H9 (cell line): Measurements from ENCODE around the gene NUP210. TPM values are rescaled to one million over a fixed set of nuclear protein-coding genes. Genes with fewer than 3 reads are reported as not detected.

ENCODE experiments used
- DNase-seq: peaks from one replicate; pipeline ENCODE4 v3.0.0-alpha.2; 2017
- H2AFZ ChIP-seq: one replicate; pipeline ENCODE4 v1.6.1; 2013; ENCODE audit warnings: mild to moderate bottlenecking, low read length, control low read depth, moderate library complexity
- H2AK5ac ChIP-seq: 2 replicates; pipeline ENCODE4 v1.6.1; 2013; ENCODE audit warnings: low read length, control low read depth, mixed read lengths; ENCODE audit not compliant: insufficient read length
- H2BK120ac ChIP-seq: one replicate; pipeline ENCODE4 v1.6.1; 2013; ENCODE audit warnings: low read depth, mild to moderate bottlenecking, low read length, control low read depth, inconsistent platforms; ENCODE audit not compliant: poor library complexity, severe bottlenecking
- H2BK12ac ChIP-seq: 2 replicates; pipeline ENCODE4 v1.6.1; 2013; ENCODE audit warnings: low read length, control low read depth, mixed read lengths, low read depth; ENCODE audit not compliant: insufficient read length
- H2BK15ac ChIP-seq: 2 replicates; pipeline ENCODE4 v1.6.1; 2013; ENCODE audit warnings: low read depth, low read length, control low read depth
- H2BK20ac ChIP-seq: one replicate; pipeline ENCODE4 v1.6.1; 2013; ENCODE audit warnings: low read depth, mild to moderate bottlenecking, low read length, control low read depth, inconsistent platforms; ENCODE audit not compliant: poor library complexity, severe bottlenecking
- H2BK5ac ChIP-seq: 2 replicates; pipeline ENCODE4 v1.6.1; 2013; ENCODE audit warnings: low read length, control low read depth, mixed read lengths; ENCODE audit not compliant: insufficient read length
- H3K14ac ChIP-seq: 2 replicates; pipeline ENCODE4 v1.6.1; 2013; ENCODE audit warnings: low read length, control low read depth; ENCODE audit not compliant: insufficient read depth
- H3K18ac ChIP-seq: 2 replicates; pipeline ENCODE4 v1.6.1; 2013; ENCODE audit warnings: low read depth, mild to moderate bottlenecking, mixed read lengths, low read length, control low read depth; ENCODE audit not compliant: insufficient read length
- H3K23ac ChIP-seq: 2 replicates; pipeline ENCODE4 v1.6.1; 2013; ENCODE audit warnings: low read length, control low read depth, mixed read lengths, low read depth; ENCODE audit not compliant: insufficient read length
- H3K23me2 ChIP-seq: 2 replicates; pipeline ENCODE4 v1.6.1; 2013; ENCODE audit warnings: low read depth, mild to moderate bottlenecking, mixed read lengths, low read length, control low read depth; ENCODE audit not compliant: insufficient read length, poor library complexity, severe bottlenecking
- H3K27ac ChIP-seq: 2 replicates; pipeline ENCODE4 v1.5.1; 2013; ENCODE audit warnings: low read length, control low read depth, mixed read lengths, low read depth; ENCODE audit not compliant: insufficient read length
- H3K27me3 ChIP-seq: 2 replicates; pipeline ENCODE4 v1.6.1; 2013; ENCODE audit warnings: low read length, control low read depth, inconsistent platforms; ENCODE audit not compliant: insufficient read depth
- H3K4ac ChIP-seq: 2 replicates; pipeline ENCODE4 v1.6.1; 2013; ENCODE audit warnings: low read depth, mild to moderate bottlenecking, control low read depth, inconsistent platforms, low read length, moderate library complexity
- H3K4me1 ChIP-seq: 2 replicates; pipeline ENCODE4 v1.6.1; 2013; ENCODE audit warnings: low read length, control low read depth, inconsistent platforms; ENCODE audit not compliant: insufficient read depth
- H3K4me2 ChIP-seq: 2 replicates; pipeline ENCODE4 v1.6.1; 2013; ENCODE audit warnings: low read length, control low read depth, mixed read lengths; ENCODE audit not compliant: insufficient read length, insufficient read depth
- H3K56ac ChIP-seq: 2 replicates; pipeline ENCODE4 v1.6.1; 2013; ENCODE audit warnings: low read depth, mild to moderate bottlenecking, mixed read lengths, low read length, control low read depth; ENCODE audit not compliant: insufficient read length
- H3K79me1 ChIP-seq: 2 replicates; pipeline ENCODE4 v1.6.1; 2013; ENCODE audit warnings: low read depth, mild to moderate bottlenecking, moderate library complexity, low read length, control low read depth, inconsistent platforms; ENCODE audit not compliant: insufficient read depth, poor library complexity, severe bottlenecking
- H3K79me2 ChIP-seq: 2 replicates; pipeline ENCODE4 v1.6.1; 2013; ENCODE audit warnings: low read length, control low read depth, inconsistent platforms; ENCODE audit not compliant: insufficient read depth
- H3K9ac ChIP-seq: 2 replicates; pipeline ENCODE4 v1.6.1; 2013; ENCODE audit warnings: low read length, control low read depth, mixed read lengths; ENCODE audit not compliant: insufficient read length; ENCODE audit errors: extremely low read depth
- H3K9me3 ChIP-seq: one replicate; pipeline ENCODE4 v1.6.1; 2013; ENCODE audit warnings: low read depth, low read length, inconsistent platforms; ENCODE audit not compliant: control insufficient read depth
- H3T11ph ChIP-seq: one replicate; pipeline ENCODE4 v1.6.1; 2013; ENCODE audit warnings: mild to moderate bottlenecking, low read length, control low read depth, inconsistent platforms
- H4K20me1 ChIP-seq: one replicate; pipeline ENCODE4 v1.6.1; 2013; ENCODE audit not compliant: control insufficient read depth, insufficient read length, insufficient read depth
- H4K5ac ChIP-seq: 2 replicates; pipeline ENCODE4 v1.6.1; 2013; ENCODE audit warnings: low read depth, mild to moderate bottlenecking, mixed read lengths, low read length, control low read depth; ENCODE audit not compliant: insufficient read length
- H4K8ac ChIP-seq: replicated peaks from 2 replicates; pipeline ENCODE4 v1.6.1; 2013; ENCODE audit warnings: low read length, control low read depth, mixed read lengths, low read depth; ENCODE audit not compliant: insufficient read length
- H4K91ac ChIP-seq: 2 replicates; pipeline ENCODE4 v1.6.1; 2013; ENCODE audit warnings: low read depth, mild to moderate bottlenecking, moderate library complexity, mixed read lengths, low read length, control low read depth; ENCODE audit not compliant: insufficient read length
- H3K27ac Mint-ChIP-seq, 3 experiments: 2 replicates in 2 of 3; 3 replicates in 1 of 3; pipeline ENCODE4 v1.8.0; 2020 to 2021; ENCODE audit warnings: mixed read lengths in 3 of 3, mild to moderate bottlenecking in 1 of 3, moderate library complexity in 1 of 3
- H3K27me3 Mint-ChIP-seq: 2 replicates; pipeline ENCODE4 v1.8.0; 2021; ENCODE audit warnings: low read depth, mild to moderate bottlenecking, moderate library complexity, mixed read lengths
- H3K36me3 Mint-ChIP-seq, 3 experiments: 2 replicates in 2 of 3; 3 replicates in 1 of 3; pipeline ENCODE4 v1.8.0; 2020 to 2021; ENCODE audit warnings: low read depth in 3 of 3, mixed read lengths in 3 of 3; ENCODE audit not compliant: insufficient read depth in 1 of 3
- H3K4me1 Mint-ChIP-seq, 2 experiments: 2 replicates each; pipeline ENCODE4 v1.8.0; 2020; ENCODE audit warnings: mixed read lengths in 2 of 2
- H3K4me3 Mint-ChIP-seq, 2 experiments: 2 replicates in 1 of 2; 3 replicates in 1 of 2; pipeline ENCODE4 v1.8.0; 2020 to 2021; ENCODE audit warnings: mild to moderate bottlenecking in 2 of 2, mixed read lengths in 2 of 2, moderate library complexity in 1 of 2
- H3K9me3 Mint-ChIP-seq, 2 experiments: 2 replicates in 1 of 2; 3 replicates in 1 of 2; pipeline ENCODE4 v1.8.0; 2020; ENCODE audit warnings: mild to moderate bottlenecking in 2 of 2, mixed read lengths in 2 of 2, moderate library complexity in 1 of 2
- WGBS: extraction: QIAGEN DNeasy Blood & Tissue Kit; methylation state at CpG from one replicate; pipeline ENCODE4 v1.1.7; 2013; ENCODE audit warnings: missing lambda C conversion rate, low lambda C conversion rate, mixed read lengths; ENCODE audit not compliant: insufficient read length; ENCODE audit errors: extremely low coverage; 5-methylcytosine and 5-hydroxymethylcytosine counted together
- total RNA-seq: library from RNA; stranded (reverse); gene quantifications from 2 replicates; pipeline ENCODE4 v1.2.1, GENCODE V29; 2021
- TF ChIP-seq, protein P1 (sequence below): fragments of 200-600 bp; sonication (generic); conservative IDR thresholded peaks from 3 replicates; pipeline ENCODE4 v1.8.0; 2021; ENCODE audit warnings: antibody characterized with exemption, mild to moderate bottlenecking

NUP210 gene
- total RNA-seq, 1 experiment from 2014 or later = 48.8 TPM

DNA sequence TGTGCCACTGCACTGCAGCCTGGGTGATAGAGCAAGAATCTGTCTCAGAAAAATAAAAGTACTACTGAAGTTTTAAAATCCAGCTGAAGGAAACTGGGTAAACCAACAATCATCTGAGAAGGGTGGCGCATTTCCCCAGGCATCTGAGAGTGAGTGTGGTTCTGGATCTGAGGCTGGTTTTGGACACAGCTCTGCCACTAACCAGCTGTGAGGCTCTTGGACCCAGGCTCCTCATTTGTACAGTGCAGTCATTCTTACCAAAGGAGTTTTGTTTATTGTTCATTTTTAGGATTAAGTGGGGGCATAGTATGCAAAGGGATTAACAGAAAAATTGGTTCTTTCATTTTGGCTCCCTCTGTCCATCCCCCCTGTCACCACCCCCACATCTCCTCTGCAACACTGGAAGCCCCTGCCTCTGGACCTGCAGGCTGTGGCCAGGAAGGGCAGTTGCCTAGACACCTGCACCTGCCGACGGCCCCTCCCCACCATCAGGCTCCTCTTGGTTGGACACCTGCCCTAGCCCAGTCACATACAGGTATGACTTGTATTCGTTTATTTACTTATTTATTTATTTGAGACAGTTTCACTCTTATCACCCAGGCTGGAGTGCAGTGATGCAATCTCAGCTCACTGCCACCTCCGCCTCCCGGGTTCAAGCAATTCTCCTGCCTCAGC, 8.8 kb downstream of the NUP210 start:
- no peak overlapping the region for H3K56ac ChIP-seq
- no CpG with 5 or more reads among the region's 6 CpGs for WGBS

More for the DNA sequence above, 8.8 kb downstream of the NUP210 start:
- H2AFZ ChIP-seq = no peak overlapping the region
- H3K27ac Mint-ChIP-seq = no peak overlapping the region
- H3K4me1 Mint-ChIP-seq = peaks cover 7 to 13% of the 10 kb centered on the region in 2 experiments
- H2BK20ac ChIP-seq = no peak overlapping the region
- H2BK5ac ChIP-seq = no peak overlapping the region
- H3K9ac ChIP-seq = no peak overlapping the region
- H2AK5ac ChIP-seq = no peak overlapping the region
- H3K4me1 ChIP-seq = no peaks in the 10 kb centered on the region
- no peak overlapping the region for H2BK15ac ChIP-seq
- H3K9me3 Mint-ChIP-seq = peaks cover 0 to 2% of the 10 kb centered on the region in 2 experiments; a peak in 3 of 5 replicates
- H3K14ac ChIP-seq = no peak overlapping the region
- H3K4me3 Mint-ChIP-seq = no peak overlapping the region
- H3K23ac ChIP-seq = no peak overlapping the region
- H3K23me2 ChIP-seq = no peaks in the 10 kb centered on the region
- no peak overlapping the region for H4K5ac ChIP-seq
- no peaks in the 10 kb centered on the region for H3K9me3 ChIP-seq
- H3K4me2 ChIP-seq = no peak overlapping the region
- no peak overlapping the region for H4K8ac ChIP-seq
- no peak overlapping the region for H2BK12ac ChIP-seq
- H3T11ph ChIP-seq = no peak overlapping the region
- no peak overlapping the region for H3K4ac ChIP-seq
- H3K79me2 ChIP-seq = no peaks in the 10 kb centered on the region; the same call in 1 of the 2 replicates
- H3K79me1 ChIP-seq = no peaks in the 10 kb centered on the region
- H3K27me3 ChIP-seq = no peaks in the 10 kb centered on the region
- H4K91ac ChIP-seq = no peak overlapping the region
- no peaks in the 10 kb centered on the region for H4K20me1 ChIP-seq
- TF ChIP-seq, protein P1, sequence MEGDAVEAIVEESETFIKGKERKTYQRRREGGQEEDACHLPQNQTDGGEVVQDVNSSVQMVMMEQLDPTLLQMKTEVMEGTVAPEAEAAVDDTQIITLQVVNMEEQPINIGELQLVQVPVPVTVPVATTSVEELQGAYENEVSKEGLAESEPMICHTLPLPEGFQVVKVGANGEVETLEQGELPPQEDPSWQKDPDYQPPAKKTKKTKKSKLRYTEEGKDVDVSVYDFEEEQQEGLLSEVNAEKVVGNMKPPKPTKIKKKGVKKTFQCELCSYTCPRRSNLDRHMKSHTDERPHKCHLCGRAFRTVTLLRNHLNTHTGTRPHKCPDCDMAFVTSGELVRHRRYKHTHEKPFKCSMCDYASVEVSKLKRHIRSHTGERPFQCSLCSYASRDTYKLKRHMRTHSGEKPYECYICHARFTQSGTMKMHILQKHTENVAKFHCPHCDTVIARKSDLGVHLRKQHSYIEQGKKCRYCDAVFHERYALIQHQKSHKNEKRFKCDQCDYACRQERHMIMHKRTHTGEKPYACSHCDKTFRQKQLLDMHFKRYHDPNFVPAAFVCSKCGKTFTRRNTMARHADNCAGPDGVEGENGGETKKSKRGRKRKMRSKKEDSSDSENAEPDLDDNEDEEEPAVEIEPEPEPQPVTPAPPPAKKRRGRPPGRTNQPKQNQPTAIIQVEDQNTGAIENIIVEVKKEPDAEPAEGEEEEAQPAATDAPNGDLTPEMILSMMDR = no peak
- H3K36me3 Mint-ChIP-seq = peaks cover 0 to 14% (median 8%) of the 10 kb centered on the region in 3 experiments; a peak in 3 of 7 replicates
- H3K18ac ChIP-seq = no peak overlapping the region
- no peaks in the 10 kb centered on the region; the same call in 1 of the 2 replicates for H3K27me3 Mint-ChIP-seq
- no peak overlapping the region for H2BK120ac ChIP-seq
- no peak overlapping the region for H3K27ac ChIP-seq
- no peak for DNase-seq
